GM18858 (cell line): Measurements from ENCODE around the gene PRDM16.

ENCODE experiments used
- ATAC-seq: cut with Tn5 transposase; IDR thresholded peaks from one replicate; pipeline ENCODE4 v1.9.1; 2021; ENCODE audit not compliant: unreplicated experiment

PRDM16 gene

DNA sequence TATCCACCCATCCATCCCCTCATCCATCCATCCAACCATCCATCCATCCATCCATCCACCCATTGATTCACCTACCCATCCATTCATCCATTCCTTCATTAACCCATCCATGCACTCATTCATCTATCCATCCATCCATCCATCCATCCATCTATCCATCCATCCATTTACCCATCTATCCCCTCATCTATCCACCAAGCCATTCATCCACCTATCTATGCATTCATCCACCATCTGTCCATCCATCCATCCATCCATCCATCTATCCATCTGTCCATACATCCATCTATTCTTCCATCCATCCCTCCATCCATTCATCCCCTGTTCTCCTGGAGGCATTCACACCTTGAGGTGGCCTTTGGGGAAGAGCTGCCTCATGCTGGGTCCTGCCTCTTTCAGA is 107.0 kb downstream of the PRDM16 start:
- no peak for ATAC-seq

DNA sequence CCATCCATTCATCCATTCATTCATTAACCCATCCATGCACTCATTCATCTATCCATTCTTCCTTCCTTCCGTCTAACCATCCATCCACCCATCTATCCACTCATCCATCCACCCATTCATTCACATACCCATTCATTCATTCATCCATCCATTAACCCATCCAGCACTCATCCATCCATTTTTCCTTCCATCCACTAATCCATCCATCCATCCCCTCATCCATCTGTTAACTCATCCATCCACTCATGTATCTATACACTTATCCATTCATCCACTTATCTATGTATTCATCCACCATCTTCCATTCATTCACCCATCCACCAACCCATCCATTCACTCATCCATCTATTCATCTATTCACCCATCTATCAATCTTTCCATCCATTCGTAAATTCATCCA is 107.8 kb downstream of the PRDM16 start:
- ATAC-seq: no peak

DNA sequence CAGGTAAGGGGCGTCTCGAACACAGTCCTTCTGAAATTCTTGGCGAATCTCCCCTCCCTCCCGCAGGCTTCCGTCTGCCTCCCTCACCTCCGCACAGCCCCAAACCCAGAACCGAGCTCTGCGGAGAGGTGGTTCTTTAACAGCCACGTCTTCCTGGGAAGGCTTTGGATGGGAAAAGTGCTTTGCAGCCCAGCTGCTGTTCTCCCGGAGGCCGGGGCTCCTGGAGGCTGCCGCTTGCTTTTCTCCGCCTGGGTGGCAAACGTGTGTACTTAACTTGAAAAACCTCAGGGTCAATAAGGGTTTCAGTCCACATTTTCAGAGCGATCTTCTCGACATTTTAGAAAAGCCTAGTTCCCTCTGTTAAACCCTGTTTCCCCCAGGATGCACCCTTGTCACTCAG is 109.3 kb downstream of the PRDM16 start:
- ATAC-seq: no peak

DNA sequence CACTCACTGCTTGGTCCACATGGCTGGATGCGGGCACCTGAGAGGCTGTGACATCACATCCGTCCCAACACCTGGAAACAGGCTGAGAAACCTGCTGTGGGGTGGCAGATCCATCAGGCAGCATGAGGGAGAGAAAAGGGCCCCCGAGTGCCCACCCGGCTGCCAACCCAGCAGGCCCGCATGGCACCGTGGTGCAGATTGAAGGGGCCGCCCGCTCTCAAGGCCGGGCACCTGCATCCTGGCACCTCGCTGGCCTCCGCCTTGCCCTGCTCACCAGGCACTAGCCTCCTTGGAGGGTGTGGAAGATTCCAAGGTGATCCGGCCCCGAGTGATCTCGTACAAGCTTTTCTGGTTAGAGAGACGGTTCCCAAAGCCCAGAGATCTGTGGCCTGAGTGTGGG is 110.5 kb downstream of the PRDM16 start:
- ATAC-seq: no peak

DNA sequence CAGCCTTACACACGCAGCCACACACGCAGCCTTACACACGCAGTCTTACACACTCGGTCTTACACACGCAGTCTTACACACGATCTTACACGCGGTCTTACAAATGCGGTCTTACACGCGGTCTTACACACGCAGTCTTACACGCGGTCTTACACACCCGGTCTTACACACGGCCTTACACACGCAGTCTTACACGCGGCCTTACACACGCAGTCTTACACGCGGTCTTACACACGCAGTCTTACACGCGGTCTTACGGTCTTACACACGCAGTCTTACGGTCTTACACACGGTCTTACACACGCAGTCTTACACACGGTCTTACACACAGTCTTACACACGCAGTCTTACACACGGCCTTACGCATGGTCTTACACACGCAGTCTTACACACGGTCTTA is 111.9 kb downstream of the PRDM16 start:
- ATAC-seq: no peak

DNA sequence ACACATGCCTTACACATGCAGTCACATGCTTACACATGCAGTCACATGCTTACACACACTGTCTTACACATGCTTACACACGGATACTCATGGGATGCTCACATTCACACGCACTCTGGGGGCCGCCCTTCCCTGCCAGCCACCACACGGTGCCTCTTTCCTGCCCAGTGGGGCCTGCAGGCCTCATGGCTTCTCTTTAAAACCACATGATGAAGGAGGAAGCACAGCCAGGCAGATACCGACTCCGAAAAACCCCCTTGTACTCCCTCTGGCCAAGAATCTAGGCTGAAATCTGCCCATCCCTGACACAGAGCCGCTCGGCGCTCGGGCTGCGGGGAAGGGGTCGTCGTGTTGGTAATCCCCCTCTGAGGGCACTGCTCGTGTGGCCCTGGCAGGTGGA is 113.0 kb downstream of the PRDM16 start:
- ATAC-seq: no peak

DNA sequence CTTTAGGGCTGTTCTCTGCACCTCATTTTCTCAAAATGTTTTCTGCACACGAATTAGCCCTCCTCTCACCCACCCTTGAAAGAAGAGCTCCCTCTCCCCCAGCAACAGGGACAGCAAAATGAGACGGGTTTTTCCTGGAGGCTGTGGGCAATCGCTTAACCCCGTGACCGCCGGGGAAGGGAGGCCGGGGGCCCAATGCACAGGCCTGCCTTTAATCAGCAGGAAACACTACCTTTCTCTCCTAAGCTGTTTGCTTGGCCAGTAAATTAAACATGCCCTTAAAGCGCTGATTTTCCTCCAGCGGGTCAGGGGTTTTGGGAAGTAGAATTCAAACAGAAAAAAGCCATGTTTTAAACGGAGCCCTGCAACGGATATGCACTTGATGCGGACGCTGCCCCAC is 114.4 kb downstream of the PRDM16 start:
- ATAC-seq: no peak

DNA sequence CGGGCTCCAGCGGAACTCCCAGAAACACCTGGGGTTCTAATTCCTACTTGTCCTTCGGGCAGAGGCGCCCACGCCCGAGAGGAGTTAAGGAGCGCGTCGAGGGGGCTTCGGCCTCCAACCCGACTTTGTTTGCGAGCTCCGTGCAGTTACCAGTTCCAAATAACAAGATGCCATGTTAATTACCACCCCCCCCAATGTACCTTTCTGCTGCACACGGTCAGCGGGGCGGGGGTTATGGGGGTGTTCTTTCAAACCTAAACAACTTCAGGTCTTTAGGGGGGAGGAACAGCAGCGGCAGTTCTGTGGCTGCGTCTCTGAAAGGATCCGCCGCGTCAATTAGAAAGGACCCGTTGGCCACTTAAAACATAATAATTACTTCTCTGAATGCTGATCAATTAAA is 114.8 kb downstream of the PRDM16 start:
- no peak for ATAC-seq

DNA sequence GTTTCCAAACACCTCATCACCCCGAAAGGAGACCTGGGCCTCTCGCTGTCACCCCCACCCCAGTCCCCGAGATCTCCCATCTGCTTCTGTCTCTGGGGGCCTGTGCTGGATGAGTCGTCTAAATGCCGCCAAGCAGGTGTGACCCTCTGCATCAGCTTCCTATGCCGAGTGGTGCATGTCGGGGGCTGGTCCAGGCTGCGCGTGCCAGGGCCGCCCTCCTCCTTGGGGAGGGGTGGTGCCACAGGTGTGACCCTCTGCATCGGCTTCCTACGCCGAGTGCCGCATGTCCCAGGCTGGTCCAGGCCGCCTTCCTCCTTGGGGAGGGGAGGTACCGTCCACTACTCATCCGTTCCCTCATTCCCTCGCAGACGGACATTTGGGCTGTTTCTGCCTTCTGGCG is 115.7 kb downstream of the PRDM16 start:
- ATAC-seq: no peak

DNA sequence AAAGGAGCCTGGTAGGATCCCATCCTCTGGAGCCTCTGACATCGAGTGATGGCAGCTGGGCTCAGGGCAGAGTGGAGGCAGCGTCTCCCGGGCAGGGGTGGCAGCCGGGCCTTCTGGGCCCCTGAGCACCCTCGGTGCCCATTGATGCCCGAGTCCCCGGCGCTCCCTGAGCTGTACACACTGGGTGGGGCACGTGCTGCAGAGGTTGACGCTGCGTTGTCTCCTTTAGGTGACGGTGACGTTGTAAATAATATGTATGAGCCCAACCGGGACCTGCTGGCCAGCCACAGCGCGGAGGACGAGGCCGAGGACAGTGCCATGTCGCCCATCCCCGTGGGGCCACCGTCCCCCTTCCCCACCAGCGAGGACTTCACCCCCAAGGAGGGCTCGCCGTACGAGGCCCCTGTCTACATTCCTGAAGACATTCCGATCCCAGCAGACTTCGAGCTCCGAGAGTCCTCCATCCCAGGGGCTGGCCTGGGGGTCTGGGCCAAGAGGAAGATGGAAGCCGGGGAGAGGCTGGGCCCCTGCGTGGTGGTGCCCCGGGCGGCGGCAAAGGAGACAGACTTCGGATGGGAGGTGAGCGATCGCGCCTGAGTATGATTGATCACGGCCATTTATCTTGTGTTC is 117.0 kb downstream of the PRDM16 start:
- ATAC-seq: no peak

DNA sequence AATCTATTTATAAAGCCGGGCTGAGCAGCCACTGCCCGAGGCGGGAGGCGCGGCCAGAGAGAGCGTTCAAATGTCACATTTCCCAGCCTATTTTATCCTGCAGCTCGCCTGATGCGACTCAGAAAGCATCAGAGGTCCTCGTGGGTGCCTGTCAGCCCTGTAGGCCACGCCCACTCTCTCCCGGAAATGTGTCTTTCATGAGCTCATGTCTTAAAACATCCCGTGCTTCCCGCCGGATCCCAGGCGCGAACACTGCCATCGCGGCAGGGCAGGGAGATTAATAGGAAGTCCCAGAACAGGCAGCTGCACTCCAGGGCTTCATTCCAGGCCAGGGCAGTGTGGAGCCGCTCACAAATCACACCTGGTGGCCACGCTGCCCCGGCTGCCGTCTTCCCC is 117.5 kb downstream of the PRDM16 start:
- ATAC-seq: no peak

DNA sequence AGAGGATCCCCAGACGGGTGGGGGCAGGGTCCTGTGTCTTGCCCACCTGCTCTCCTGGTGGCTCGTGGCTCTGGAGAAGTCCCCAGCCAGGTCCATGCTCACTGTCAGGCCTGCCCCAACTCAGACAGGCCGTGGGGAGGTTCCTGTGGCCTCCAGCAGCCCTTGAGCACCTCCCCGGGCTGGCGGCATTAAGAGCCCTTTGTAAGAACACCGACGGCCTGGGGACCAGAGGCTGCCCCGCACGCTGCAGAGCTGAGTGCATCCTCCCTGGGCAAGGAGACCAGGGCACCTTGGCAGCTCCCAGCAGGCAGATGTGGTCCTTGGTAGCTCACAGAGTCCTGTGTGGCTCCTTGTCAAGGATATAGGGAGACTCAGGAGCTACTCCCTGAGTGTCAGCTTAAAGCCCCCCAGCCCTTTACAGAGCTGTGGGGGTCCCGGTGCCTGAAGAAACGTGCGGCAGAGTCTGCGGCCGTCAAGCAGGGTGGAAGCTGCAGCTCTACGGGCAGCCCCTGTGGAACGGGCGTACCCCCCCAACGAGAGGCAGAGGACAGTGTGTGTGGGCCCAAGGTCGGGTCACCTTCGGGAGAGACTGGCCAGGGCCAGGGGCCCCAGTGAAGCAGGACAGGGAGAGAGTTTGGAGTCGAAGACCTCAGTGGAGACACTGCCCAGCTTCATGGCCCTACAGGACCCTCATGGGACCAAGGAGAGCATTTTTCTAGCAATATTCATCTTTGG is 118.6 kb downstream of the PRDM16 start:
- ATAC-seq: no peak

DNA sequence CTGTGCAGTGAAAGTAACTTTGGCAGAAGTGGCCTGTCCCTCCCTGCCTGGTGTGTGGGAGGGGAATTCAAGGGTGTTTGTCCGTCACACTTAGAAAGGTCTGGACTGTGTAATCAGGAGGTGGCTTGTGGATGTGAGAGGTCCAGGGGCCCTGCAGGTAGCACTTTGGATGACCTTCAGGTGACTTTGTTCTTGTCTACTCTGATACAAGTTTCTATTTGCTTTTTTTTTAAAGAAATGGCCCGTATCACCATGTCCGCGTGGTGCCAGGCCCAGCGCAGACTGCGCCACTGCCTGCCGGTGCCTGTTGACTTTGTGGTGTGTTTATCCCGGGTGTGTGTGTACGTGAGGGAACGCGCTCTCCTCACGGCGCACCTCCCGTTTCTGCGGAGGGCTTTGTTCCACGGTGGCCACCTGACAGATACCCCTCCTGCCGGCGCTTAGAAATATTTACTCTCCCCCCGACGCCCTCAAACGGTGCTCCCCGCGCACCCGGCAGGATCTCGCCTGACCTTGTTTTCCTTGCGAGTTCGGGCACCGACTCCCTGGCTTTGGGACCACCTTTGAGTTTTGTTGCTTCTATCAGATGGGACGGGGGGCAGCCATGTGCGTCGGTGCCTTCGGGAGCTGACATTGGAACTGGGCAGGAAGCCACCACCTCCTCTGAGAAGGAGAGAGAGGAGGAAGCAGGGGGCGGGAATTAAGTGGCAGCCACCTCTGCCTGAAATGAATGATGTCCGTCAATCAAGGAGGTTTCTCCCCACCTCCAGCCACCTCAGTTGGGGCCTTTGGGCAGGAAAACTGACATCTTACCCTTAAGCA is 119.4 kb downstream of the PRDM16 start:
- no peak for ATAC-seq

DNA sequence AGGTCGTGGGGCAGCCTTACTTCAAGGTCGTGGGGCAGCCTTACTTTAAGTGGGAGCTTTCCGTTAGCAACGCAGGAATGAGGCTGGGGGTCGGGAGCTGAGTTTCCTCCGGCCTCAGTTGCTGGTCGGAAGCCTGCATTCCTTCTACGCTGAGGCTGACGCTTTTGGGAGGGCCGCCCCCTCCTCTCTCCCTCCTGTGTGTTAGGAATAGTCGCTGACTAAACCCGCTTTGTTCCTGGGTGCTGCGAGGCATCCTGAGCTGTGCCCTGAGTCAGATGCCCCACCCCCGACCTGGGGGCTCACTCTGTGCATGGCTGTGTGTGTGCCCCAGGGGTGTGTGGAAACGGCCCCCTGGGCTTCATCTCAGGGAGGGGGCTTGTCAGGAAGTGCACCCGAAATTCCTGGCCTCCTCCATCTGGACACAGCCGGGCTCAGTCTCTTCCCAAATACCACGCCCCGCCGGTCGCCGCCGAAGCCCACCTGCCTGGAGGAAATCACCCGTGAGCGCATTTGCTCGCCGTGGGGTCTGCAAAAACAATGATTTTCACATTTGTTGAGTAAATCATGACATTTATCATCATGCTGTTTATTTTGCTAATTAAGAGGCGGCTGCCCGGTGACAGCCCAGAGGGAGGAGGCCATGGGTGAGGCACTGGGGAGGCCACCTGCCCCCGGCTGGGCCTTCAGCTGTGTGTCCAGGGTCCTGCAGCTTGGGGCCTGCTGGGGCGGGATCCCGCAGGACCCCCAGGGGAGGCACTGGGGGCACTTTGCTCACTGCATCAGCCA is 121.4 kb downstream of the PRDM16 start:
- no peak for ATAC-seq

DNA sequence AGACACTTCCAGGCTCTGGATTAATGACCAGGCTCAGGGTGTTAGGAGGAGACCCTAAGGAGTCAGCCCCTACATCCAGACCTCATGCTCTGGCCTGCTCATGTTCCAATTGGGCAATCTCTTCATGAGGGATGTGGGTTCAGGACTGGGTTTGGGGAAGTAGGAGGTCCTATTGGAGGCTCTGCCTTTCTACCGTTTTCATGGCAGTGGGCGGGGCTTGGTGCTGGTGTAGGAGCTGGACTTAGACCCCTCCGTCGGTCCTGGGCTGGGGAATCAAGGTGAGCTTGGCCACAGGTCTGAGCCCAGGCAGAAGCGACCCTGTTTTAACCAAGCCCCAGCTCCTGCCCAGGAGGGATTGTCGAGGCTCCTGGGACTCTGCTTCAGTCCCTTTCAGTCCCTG is 123.4 kb downstream of the PRDM16 start:
- ATAC-seq: no peak

DNA sequence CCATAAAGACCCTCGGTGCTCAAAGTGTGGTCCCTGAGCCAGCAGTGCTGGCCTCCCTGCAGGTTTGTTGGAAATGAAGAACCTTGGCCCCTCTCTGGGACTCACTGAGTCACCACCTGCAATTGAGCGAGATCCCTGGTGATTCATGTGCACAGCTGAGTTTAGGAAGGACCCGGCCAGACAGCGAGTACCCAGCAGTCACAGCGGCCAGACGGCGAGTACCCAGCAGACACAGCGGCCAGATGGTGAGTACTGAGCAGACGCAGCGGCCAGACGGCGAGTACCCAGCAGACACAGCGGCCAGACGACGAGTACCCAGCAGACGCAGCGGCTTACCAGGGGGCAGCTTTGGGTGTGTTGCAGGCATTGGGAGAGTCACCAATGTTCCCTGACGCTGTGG is 123.8 kb downstream of the PRDM16 start:
- ATAC-seq: no peak

DNA sequence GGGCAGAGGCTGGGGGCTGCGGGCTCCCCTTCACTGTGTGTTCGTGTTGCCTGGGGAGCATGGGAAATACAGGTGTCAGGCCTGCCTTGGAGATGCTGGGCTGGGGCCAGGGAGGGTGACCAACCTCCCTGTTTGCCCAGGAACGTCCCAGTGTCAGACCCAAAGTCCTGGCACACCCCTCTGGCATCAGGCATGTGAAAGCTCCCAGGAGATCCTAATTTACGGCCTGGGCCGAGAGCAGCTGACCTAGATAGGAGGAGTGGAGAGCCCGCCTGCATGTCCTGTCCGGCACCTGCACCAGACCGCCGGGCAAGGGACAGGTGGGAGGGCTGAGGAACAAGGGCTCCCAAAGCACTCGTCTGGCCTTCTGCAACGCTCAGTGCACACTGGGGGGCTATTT is 124.8 kb downstream of the PRDM16 start:
- ATAC-seq: no peak

DNA sequence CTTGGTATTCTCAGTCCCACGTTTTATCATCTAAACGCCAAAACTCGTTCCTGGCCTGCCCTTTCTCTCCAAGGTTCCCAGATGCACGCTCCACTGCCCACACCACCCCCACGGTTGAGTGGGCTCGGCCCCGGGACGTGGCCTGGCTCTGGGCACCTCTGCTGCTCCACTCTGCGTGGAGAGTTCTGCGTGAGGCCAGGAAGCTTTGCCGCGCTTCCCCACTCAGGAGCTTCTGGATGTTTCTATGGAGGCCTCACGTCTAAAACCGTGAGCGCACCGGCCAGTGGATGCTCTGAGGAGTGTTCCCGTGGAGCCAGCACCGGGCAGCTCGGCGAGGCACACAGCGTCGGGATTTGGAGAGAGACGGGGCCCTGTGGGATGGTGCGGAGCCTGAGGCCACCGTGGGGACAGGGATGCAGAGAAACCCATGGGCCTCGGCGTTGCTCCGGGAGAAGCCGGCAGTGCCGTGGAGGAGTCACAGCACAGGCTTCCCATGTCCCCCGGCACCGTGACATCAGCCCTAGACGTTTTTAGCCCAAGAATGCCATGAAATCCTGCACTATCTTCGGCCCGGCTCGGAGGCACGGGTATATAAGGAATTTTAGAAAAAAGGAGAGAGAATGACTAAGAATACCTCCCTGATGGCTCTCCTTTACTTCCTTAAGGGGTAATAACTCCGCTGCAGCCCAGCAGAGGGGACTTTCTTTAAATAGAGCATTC is 125.9 kb downstream of the PRDM16 start:
- no peak for ATAC-seq

DNA sequence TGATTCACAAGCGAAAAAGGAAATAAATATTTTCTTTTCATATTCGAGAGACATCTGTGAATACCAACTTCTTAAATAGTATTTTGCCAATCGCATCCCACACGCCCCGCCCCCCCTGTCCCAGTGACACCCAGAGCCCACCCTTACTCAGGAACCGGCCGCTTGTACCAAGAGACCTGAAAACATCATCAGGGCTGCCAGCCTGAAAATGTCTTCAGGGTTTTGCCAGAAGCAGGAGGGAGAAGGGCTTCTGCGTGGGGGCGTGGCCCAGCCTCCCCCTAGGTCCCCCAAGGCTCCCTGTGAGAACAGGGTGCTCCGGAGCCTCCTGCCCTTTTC is 126.4 kb downstream of the PRDM16 start:
- no peak for ATAC-seq

DNA sequence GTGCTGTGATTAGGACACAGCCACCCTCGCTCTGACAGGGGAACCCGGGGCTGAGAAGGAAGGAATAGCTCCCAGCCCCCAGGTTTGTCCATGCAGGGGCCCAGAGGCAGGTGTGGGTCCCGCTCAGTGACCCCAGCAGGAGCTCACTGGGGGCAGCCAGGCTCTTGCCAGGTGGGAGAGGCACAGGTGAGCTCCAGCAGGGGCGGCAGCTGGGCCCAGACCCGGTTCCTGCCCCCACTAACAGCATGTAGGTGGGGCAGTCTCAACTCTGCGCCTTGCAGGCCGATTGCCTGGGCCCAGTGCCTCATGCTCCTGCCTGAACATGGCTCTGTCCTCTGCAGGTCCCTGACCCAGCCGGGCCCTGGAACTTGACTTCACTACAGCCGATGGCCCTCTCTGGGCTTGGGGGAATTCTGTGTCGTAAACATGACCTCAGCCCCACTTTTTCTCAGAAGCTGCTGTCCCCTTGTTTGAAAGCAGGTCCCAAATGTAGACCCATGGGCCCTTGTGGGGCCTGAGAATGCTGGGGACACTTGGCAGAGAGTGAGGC is 127.0 kb downstream of the PRDM16 start:
- ATAC-seq: no peak
